ENCODE results near the gene DMRTA1.
"Not testable (repeated sequence)": the region's sequence is repeated elsewhere in the genome, so short reads cannot be mapped to it uniquely, and the experiment has no call there.

The DMRTA1 gene, protein sequence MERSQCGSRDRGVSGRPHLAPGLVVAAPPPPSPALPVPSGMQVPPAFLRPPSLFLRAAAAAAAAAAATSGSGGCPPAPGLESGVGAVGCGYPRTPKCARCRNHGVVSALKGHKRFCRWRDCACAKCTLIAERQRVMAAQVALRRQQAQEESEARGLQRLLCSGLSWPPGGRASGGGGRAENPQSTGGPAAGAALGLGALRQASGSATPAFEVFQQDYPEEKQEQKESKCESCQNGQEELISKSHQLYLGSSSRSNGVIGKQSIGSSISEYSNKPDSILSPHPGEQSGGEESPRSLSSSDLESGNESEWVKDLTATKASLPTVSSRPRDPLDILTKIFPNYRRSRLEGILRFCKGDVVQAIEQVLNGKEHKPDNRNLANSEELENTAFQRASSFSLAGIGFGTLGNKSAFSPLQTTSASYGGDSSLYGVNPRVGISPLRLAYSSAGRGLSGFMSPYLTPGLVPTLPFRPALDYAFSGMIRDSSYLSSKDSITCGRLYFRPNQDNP

DNA sequence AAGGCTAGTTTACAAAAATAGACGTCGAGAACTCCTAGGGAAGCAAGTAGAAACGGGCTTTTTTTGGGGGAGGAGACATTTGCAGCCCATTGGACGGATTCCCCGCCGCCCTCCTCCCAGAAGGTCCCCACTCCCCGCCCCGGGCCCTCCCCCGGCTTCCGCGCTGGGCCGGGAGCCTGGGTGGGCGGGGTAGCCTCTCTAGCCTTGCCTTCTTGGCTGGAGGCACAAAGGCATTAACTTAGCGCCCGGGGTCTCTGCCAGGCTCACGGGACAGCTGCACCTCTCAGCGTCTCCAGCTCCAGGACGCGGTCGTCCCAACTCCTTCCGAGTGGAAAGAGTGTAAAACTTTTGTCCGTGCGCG is at the start of gene DMRTA1:
TSS of gene DMRTA1 (plus strand) at position 236 of the 361 bp plus-strand sequence. CDS start 242 bp downstream, outside the sequence.
- DNase-seq (ENCODE audit: low read depth), result no peak

DNA sequence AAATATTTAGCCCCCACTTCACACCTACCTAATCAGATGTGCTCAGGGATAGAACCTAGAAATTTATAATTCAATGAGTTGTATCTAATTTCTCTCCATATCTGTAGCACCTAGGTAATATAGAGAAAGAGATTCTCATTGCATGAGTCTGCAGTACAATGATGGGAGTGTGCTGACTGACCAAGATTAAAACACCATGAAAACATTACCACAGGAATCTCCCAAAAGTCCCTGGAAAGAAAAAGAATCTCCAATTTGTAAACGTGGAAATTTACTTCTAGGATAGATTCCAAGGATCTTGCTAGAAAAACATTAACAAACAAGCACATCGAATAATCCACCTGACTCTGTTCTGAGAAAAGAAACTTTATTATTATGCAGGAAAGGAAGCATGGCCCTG is 45.0 kb upstream of the DMRTA1 start:
- no peak for DNase-seq (ENCODE audit: low read depth)

DNA sequence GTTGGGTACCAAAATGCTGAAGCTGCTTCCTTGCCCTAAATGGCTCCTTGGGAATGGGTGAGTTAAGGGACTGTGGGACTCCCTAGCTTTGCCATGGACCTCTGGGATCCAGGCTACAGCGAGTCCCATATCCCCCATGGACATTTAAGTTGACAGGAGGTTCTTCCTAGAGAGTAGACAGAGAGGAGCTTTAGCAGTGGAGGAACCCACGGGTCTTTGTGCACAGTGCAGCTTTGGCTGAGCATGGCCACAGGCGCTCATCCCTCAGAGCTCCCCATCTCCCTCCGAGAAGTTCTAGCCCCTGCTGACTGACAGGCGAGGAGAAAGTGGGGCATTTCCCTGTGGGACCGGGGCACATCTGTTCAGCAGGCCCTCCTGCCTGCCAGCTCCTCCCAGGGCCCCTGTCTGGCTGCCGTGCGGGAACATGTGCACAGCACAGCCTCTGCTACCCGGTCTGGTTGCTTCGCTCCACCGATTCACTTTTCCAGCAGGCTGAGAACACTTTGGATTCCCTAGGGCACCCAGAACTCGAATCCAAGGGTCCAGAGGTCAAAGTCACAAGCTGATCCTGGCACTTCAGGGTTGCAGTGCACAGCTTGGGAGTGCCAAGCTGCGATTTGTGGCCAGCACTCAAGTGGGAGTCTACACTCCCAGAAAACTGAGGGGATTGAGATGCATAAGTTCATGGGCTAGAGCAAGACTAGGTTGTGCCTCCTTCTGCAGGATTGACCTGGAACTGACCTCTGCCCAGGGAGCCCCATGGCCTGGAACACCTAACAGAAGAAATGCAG is 40.6 kb upstream of the DMRTA1 start:
- no peak for DNase-seq (ENCODE audit: low read depth)

DNA sequence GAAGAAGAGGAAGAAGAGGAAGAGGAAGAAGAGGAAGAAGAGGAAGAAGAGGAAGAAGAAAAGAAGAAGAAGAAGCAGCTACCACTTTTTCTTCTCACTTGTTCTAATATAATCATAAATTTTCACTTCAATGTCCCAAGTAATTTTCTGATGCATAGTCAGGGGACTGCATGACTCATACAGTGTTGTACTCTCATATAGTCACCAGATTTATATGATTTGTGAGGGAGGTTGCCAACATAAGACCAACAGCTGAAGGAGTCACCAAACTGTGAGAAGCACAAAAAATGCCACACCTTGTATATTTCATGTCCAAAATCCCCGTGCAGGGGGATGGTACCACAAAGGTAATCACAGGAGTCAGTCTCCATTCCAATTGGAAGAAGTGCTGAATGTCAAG is 32.7 kb upstream of the DMRTA1 start:
- no peak for DNase-seq (ENCODE audit: low read depth)

DNA sequence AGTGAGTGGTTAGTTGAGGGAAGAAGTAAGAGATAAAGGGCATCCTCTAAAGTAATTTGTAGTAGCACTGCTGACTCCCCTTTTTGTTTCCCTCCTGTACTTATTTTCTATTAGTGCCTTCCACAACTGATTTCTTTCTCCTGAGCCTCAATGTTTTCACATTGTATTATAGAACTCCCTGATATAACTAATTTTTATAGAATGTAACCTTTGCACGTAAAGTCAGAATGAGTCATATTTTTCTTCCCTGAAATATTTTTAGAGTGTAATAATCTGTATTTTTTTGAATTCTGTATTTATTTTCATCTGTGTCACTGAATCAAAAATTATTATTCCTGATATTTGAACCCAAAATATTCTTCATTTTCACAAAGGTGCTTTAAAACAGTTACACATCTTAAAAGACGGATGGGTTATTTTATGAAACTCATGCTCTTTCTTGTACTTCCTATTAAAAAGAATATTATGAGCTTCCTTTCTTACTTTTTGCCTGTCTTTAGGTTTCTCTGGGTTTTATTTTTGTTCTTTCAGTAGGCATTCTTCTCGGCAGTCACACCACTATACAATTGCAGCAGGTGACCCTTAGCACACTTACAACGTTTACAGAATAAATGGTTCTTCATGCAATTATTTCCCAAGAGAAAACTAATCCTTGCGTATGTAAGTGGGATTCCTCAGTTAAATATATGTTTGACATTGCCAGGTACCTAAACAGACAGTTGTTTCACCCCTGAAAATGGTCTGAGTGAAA is 30.5 kb upstream of the DMRTA1 start:
- DNase-seq (ENCODE audit: low read depth), result no peak

DNA sequence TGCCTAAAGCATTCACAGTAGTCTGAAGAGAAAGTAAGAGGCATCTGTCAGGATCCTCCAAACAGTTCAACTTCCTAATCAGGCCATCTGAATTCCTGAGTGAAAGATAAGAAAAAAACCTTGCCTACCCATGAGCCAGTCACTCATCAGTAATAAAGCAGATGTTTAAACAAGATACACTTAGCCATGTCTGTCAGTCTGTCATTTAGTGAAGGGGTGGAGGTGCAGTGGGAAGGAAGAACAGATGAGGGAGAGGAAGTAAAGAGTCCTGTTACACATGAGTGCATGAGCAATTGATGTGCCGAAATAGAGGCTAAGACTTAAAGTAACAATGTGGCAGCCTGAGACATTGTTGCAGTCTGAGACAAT is 29.9 kb upstream of the DMRTA1 start:
- no peak for DNase-seq (ENCODE audit: low read depth)

DNA sequence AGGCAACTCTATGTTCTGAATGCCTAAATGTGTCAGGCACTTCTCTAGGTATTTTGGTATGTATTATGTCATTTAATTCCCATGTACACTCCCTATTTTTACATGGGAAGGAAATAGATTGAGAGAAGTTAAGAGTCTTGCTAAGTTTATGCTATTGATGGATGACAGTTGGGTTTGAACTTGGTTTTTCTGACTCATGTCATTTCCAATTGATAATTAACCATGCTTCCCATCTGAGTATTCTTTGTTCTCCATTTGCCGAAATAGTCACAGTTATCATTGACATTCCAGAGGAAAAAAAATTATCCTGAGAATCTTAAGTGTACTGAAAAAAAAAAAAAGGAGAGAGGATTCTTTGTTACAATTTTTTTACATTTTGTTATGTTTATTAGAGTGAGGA is 23.1 kb upstream of the DMRTA1 start:
- DNase-seq (ENCODE audit: low read depth), result no peak

DNA sequence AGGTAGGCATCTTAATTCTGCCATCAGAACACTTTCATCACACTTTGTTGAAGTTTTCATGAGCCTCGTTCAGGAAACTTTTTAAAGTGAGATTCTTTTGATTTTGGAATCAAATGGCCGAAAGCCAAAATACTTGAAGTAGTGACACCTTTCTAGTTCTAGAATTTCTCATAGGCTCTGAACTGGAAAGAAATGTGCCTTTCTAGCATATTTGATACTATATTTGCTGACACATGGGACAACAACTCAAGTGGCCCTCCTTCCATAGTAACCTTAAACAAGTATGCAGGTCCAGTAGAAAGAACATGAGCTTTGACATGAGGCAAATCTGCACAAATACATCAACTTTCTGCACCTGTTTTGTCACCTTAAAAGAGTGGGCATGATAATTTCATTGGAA is 22.0 kb upstream of the DMRTA1 start:
- no peak for DNase-seq (ENCODE audit: low read depth)

DNA sequence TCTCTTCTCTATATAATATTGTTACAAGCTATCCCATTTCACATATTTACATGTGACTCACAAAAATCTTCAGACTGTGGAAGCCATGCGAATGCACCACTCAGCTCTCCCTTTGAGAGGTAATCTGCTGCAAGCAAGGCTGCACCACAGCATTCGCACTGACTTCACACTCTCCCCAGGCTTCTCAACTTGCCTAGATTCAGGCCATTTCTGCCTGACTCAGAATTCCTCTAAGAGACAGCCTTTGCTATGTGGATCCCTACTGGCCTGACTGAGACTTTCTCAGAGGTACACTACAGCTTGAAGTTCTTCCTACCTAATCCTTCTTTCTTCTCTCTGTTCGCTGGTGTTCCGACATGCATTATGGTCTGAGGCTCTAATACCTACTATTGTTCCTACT is 21.1 kb upstream of the DMRTA1 start:
- DNase-seq (ENCODE audit: low read depth), result no peak

DNA sequence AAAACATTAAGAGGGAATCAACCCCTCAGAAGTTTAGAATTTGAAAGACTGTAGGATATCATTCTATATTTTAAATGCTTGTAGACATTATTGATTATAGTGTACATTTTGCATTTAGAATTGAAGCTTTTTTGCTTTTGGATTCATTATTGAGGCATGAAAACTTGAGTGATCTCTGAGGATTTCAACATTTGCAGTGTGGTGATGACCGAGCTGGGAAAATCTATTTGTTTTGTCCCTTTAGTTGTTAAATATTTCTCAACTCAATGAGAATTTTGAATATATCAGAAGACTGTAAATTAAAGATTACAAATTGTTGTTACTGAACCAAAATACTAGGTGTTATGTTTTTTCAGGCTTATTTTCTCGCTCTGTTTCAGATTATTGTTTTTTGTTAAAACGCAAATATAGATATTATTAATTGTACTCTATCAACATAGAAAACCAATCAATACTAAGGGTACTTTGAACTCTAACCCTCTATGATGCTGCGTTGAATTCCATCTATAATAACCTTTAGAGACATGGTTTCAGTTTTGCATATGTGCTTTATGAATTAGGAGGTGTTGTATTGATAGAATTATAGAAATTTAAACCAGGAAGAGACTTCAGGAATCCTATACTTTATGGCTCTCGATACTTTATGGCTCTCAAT is 19.3 kb upstream of the DMRTA1 start:
- no peak for DNase-seq (ENCODE audit: low read depth)

DNA sequence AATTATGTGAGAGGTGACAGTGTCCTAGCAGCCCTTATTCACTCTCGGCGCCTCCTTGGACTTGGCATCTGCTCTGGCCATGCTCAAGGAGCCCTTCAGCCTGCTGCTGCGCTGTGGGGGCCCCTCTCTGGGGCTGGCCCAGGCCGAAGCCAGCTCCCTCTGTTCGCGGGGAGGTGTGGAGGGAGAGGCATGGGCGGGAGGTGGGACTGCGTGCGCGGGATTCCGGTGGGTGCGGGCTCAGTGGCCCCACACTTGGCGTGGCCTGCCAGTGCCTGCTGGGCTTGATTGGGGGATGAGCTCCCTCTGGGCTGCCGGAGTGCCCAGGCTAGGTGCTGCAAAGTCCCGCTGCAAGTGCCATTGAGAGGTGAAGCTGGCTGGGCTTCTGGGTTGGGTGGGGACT is 12.9 kb upstream of the DMRTA1 start:
- DNase-seq (ENCODE audit: low read depth), result no peak

DNA sequence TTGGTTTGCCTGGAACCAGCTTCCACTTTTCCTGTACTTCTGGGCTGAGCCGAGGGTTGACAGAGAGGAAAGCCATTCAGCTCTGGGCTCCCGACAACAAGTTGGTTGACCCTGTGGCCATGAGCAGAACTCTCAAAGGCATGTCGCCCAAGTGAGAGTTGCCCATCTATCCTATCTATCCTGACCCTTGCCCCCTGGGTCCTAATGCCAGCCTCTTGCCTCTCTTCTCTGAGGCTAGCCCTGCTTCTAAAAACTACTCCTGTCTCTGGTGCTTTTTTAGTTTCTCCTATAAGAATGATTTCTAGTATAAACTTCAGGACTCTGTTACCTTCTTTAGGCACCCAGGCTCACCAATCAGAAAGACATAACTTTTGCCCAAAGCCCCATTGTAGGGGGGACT is 11.4 kb upstream of the DMRTA1 start:
- not testable (repeated sequence) for DNase-seq (ENCODE audit: low read depth)

DNA sequence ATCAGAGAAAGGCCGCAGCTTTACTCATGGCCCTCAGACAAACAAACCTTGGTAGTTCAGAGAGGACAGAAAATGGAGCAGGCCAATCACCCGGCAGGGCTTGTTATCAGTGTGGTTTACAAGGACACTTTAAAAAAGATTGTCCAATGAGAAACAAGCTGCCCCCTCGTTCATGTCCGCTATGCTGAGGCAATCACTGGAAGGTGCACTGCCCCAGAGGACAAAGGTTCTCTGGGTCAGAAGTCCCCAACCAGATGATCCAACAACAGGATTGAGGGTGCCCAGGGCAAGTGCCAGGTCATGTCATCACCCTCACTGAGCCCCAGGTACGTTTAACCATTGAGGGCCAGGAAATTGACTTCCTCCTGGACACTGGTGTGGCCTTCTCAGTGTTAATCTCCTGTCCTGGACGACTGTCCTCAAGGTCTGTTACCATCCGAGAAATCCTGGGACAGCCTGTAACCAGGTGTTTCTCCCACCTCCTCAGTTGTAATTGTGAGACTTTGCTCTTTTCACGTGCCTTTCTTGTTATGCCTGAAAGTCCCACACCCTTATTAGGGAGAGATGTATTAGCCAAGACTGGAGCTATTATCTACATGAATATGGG is 9.1 kb upstream of the DMRTA1 start:
- DNase-seq (ENCODE audit: low read depth), result not testable (repeated sequence)

DNA sequence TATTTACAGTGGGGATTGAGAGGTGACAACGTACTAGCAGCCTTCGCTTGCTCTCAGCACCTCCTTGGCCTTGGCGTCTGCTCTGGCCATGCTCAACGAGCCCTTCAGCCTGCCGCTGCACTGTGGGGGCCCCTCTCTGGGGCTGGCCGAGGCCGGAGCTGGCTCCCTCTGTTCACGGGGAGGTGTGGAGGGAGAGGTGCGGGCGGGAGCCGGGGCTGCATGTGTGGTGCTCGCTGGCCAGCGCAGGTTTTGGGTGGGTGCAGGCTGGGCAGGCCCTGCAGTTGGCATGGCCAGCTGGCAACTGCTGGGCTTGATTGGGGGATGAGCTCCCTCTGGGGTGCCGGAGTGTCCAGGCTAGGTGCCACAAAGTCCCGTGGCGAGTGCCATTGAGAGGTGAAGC is 5.8 kb upstream of the DMRTA1 start:
- no peak for DNase-seq (ENCODE audit: low read depth)

DNA sequence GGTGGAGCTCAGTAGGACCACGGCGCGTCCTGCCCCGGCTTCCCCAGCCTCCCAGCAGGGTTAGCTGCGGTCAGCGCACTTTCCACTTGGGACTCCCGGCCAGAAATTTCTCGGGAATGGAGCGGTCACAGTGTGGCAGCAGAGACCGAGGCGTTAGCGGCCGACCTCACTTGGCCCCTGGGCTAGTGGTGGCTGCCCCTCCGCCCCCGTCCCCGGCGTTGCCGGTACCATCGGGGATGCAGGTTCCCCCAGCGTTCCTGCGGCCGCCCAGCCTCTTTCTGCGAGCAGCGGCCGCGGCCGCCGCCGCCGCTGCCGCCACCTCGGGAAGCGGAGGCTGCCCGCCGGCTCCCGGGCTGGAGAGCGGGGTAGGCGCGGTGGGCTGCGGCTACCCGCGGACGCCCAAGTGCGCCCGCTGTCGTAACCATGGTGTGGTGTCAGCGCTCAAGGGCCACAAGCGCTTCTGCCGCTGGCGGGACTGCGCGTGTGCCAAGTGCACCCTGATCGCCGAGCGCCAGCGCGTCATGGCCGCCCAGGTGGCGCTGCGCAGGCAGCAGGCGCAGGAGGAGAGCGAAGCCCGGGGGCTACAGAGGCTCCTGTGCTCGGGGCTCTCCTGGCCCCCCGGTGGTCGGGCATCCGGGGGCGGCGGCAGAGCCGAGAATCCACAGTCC is 460 bp downstream of the DMRTA1 start:
- no peak for DNase-seq (ENCODE audit: low read depth)

DNA sequence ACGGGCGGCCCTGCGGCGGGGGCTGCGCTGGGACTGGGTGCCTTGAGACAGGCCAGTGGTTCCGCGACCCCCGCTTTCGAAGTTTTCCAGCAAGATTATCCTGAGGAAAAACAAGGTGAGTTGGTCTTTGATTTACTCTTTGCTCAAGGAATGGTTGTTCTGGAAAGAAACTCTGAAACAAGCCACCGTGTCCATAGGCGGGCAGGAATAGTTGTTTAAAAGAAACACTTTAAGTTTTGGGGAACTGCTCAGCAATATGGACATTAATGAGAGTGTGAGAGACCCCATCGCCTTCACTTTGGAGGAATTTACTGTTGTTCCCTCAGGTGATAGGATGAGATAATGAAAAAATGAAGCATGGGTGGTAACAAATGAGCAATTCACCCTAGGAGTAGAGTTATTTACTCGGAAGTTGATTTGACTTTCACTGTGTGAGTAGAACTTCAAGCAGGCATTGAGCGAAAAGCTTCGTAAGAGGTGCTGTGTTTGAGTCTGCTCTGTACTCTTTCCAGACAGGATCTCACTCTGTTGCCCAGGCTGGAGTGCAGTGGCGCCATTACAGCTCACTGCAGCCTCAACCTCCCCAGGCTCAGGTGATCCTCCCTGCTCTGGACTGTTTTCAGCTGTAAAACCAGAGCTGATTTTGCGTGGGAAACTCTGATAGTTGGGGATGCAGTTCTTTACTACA is 1.1 kb downstream of the DMRTA1 start:
- DNase-seq (ENCODE audit: low read depth), result no peak

DNA sequence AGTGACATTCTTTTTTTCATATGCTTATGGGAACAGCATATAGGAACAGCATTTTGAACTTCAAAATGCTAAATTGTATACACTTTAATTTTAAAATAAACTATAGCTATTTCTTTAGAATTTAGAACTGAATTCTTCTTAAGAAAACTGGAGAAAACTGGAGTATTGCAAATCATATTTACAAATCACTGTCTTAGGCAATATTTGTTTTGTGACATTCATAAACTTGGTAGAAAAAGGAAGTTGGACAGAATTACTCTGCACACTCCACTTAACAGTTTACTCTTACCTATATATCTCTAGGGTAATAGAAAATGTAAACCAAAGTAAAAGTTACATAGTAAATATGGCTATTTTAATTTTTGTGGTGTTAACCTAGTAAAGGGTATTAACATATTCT is 3.1 kb downstream of the DMRTA1 start:
- DNase-seq (ENCODE audit: low read depth), result no peak

DNA sequence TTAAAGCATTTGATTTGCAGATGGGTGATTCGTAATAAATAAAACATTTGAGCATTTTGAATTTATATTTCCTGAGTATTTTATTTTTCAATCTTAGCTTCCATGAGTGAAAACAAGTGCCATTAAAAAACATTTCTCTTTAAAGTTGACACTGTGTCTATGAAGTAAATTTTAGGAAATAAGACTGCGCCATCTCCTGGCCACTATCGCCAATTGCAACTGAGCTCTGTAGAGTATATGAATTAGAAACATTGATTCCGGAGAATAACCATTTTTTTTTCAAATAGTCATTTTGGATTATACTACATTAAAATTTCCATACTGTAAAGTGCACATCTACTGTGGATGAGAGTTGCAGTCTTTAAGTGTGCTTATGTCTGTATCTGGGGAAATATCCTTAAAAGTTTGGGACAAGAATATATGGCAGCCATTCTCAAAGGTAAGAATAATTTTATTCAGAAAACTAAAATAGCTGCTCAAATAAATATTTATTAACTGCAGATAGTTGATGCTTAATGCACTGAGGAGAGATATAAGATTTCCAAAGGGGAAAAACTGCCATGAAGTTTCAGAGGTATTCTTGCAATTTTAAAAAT is 5.9 kb downstream of the DMRTA1 start:
- no peak for DNase-seq (ENCODE audit: low read depth)

DNA sequence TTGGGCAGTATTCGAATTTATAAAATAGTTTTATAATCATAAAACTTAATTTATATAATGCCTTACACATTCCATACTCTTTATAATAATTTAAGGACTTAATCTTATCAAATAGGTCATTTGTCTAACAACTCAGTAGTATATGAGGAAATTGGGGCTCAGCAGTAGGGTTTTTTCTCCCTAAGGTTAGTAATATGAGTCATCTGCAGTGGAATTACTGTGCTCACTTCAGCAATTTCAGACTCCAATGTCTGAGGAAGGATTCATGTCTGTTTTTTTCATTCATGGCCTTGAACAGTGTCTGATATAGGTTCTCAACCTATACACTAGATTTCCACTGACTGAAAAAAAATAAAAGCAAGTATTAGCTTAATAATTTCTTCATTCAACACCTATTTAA is 7.4 kb downstream of the DMRTA1 start:
- no peak for DNase-seq (ENCODE audit: low read depth)

DNA sequence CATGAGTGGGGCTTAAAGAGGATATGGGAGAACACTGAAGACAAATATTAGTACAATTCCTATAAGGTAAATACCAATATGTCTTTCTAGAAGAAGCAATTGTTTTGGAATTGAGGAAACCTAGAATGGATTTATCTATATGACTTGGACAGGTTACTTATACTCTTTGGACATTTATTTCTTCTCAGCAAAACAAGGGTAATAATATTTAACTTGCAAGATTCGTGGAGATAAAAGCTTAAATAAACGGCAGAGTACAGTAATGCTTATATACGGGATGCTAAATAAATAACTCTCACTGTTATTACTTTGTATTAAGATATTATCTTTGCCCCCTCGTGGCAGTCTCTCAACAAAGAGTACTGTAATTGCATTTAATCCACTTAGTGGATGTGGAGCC is 8.6 kb downstream of the DMRTA1 start:
- DNase-seq (ENCODE audit: low read depth), result no peak
